Measurements from ENCODE around the gene ARX. TPM values are rescaled to one million over a fixed set of nuclear protein-coding genes. Genes with fewer than 3 reads are reported as not detected.

ARX gene
- total and polyA plus RNA-seq, 2 of the 8 experiments (the other 6 are each of a cell fraction or from before 2014, with no cell fraction given): not detected

DNA sequence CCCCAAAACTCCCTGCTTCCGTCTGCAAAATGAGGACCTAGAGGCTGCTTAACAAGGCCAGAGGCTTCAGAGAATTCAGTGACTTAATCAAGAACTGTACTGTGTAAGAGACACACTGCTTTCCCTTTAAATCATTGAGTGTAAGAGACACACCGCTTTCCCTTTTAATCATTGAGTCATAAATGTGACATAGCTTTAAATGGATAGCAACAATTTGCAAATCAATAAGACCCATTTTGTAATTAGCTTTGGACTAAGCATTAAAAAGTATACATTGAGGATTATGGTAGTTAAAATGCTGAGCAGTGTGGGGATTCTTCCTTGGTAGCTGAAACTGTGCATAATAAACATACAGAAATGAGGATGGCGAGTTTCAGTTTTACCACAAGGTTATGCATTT, 31.8 kb downstream of the ARX start (continued):
- no peak for TF ChIP-seq EP300 (IDR thresholded peaks at IDR 0.05; ENCODE audit: borderline replicate concordance in 1 of 2, low read depth in 2 of 2, low read length in 2 of 2)
- no peak for TF ChIP-seq TEAD4 (IDR thresholded peaks at IDR 0.05; ENCODE audit: low read depth, low read length)
- TF ChIP-seq KDM5A (IDR thresholded peaks at IDR 0.05; ENCODE audit: low read length): no peak
- no peak for TF ChIP-seq GABPA (IDR thresholded peaks at IDR 0.05; ENCODE audit: borderline replicate concordance, insufficient read depth, low read length)
- no peak for TF ChIP-seq SP1 (IDR thresholded peaks at IDR 0.05; ENCODE audit: low read depth, low read length)
- no peak for TF ChIP-seq CHD2 (IDR thresholded peaks at IDR 0.05; ENCODE audit: low read length)
- TF ChIP-seq JUN (IDR thresholded peaks at IDR 0.05; ENCODE audit: low read depth, low read length): no peak
- TF ChIP-seq KDM4A (IDR thresholded peaks at IDR 0.05; ENCODE audit: low read depth, low read length, severe bottlenecking): no peak
- TF ChIP-seq, protein P1, sequence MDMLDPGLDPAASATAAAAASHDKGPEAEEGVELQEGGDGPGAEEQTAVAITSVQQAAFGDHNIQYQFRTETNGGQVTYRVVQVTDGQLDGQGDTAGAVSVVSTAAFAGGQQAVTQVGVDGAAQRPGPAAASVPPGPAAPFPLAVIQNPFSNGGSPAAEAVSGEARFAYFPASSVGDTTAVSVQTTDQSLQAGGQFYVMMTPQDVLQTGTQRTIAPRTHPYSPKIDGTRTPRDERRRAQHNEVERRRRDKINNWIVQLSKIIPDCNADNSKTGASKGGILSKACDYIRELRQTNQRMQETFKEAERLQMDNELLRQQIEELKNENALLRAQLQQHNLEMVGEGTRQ (IDR thresholded peaks at IDR 0.05; ENCODE audit: low read length): no peak
- TF ChIP-seq RFX5 (IDR thresholded peaks at IDR 0.05; ENCODE audit: borderline replicate concordance, low read depth, low read length): no peak
- TF ChIP-seq ASH2L (IDR thresholded peaks at IDR 0.05; ENCODE audit: low read length): no peak
